SIG-M5 (cell line): ENCODE data around the gene UBL5.

ENCODE experiments used
- DNase-seq: peaks from one replicate; lab custom pipeline; 2025; lab: John Stamatoyannopoulos, UW

The UBL5 gene

GRCh38 chr19:9856609-9857008, 28.9 kb downstream of the UBL5 start:
- DNase-seq: no peak

GRCh38 chr19:9857076-9857721, 29.5 kb downstream of the UBL5 start:
- DNase-seq: no peak

GRCh38 chr19:9857920-9858746, 30.4 kb downstream of the UBL5 start:
- no peak for DNase-seq

GRCh38 chr19:9858766-9859165, 31.0 kb downstream of the UBL5 start:
- no peak for DNase-seq

- DNase-seq: no peak
Measured at GRCh38 chr19:9860407-9860806, 32.7 kb downstream of the UBL5 start.

GRCh38 chr19:9861503-9861902, 33.8 kb downstream of the UBL5 start:
- DNase-seq: no peak

- no peak for DNase-seq
Measured at GRCh38 chr19:9862938-9863337, 35.2 kb downstream of the UBL5 start.

- no peak for DNase-seq
Measured at GRCh38 chr19:9863759-9864158, 36.0 kb downstream of the UBL5 start.

GRCh38 chr19:9865732-9866501, 38.2 kb downstream of the UBL5 start:
- no peak for DNase-seq

- DNase-seq: no peak
Measured at GRCh38 chr19:9868983-9869617, 41.4 kb downstream of the UBL5 start.

GRCh38 chr19:9871626-9872338, 44.1 kb downstream of the UBL5 start:
- no peak for DNase-seq

- no peak for DNase-seq
Measured at GRCh38 chr19:9872618-9873242, 45.0 kb downstream of the UBL5 start.

GRCh38 chr19:9875031-9875627, 47.4 kb downstream of the UBL5 start:
- DNase-seq: no peak

- DNase-seq: no peak
Measured at GRCh38 chr19:9875796-9876195, 48.1 kb downstream of the UBL5 start.

GRCh38 chr19:9877780-9878510, 50.2 kb downstream of the UBL5 start:
- no peak for DNase-seq

GRCh38 chr19:9878511-9879196, 50.9 kb downstream of the UBL5 start:
- no peak for DNase-seq
